ENCODE results near the gene SLC1A2. TPM values are rescaled to one million over a fixed set of nuclear protein-coding genes. Genes with fewer than 3 reads are reported as not detected.

Gene SLC1A2
- total and polyA plus RNA-seq, 2 donors (not counting 3 experiments of a cell fraction or from before 2014, with no cell fraction given): not detected

GRCh38 chr11:35463331-35463751 lies 44.0 kb upstream of the SLC1A2 start:
- H4K20me1 ChIP-seq (replicated peaks; ENCODE audit: control insufficient read depth, extremely low read depth, insufficient read depth, low read length): no peaks in the 10 kb centered on the region
- ChIA-PET CTCF (no interaction called here), POLR2A (no interaction called here)
- FAIRE-seq (no peak), DNase-seq (ENCODE audit: low read depth, low spot score) (no peak)
- H3K9ac ChIP-seq (replicated peaks; ENCODE audit: extremely low read depth, insufficient read depth, low read length): no peak overlapping the region
- H3K27me3 ChIP-seq (ENCODE audit: control insufficient read depth in 2 of 2, insufficient read depth in 2 of 2, low read length in 2 of 2): peaks cover 0 to 4% of the 10 kb centered on the region in 2 experiments
- BruUV-seq (replicated peaks): no TSS peak
- no peak overlapping the region for H2AFZ ChIP-seq (ENCODE audit: low read depth, low read length)
- no peak overlapping the region for H3K4me2 ChIP-seq (ENCODE audit: insufficient read depth, low read length)
- H3K27ac ChIP-seq (ENCODE audit: insufficient read depth, low read depth, low read length): no peak overlapping the region
- H3K36me3 ChIP-seq (ENCODE audit: control insufficient read depth in 2 of 2, extremely low read depth in 1 of 2, insufficient read depth in 2 of 2, low read length in 2 of 2): no peaks in the 10 kb centered on the region
- TF ChIP-seq EZH2 (IDR thresholded peaks at IDR 0.05; ENCODE audit: borderline replicate concordance, low read depth, low read length, severe bottlenecking) (no peak), JUN (IDR thresholded peaks at IDR 0.05; ENCODE audit: borderline replicate concordance, insufficient read depth, insufficient read length, low read depth) (no peak), POLR2A (IDR thresholded peaks at IDR 0.05; ENCODE audit: low read depth, low read length) (no peak), MYC (IDR thresholded peaks at IDR 0.05; ENCODE audit: low read depth, low read length) (no peak), MAX (IDR thresholded peaks at IDR 0.05; ENCODE audit: insufficient read depth, insufficient read length) (no peak)
- TF ChIP-seq, protein P1, sequence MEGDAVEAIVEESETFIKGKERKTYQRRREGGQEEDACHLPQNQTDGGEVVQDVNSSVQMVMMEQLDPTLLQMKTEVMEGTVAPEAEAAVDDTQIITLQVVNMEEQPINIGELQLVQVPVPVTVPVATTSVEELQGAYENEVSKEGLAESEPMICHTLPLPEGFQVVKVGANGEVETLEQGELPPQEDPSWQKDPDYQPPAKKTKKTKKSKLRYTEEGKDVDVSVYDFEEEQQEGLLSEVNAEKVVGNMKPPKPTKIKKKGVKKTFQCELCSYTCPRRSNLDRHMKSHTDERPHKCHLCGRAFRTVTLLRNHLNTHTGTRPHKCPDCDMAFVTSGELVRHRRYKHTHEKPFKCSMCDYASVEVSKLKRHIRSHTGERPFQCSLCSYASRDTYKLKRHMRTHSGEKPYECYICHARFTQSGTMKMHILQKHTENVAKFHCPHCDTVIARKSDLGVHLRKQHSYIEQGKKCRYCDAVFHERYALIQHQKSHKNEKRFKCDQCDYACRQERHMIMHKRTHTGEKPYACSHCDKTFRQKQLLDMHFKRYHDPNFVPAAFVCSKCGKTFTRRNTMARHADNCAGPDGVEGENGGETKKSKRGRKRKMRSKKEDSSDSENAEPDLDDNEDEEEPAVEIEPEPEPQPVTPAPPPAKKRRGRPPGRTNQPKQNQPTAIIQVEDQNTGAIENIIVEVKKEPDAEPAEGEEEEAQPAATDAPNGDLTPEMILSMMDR (IDR thresholded peaks at IDR 0.05; ENCODE audit: extremely low read depth in 1 of 2, insufficient read depth in 1 of 2, low read depth in 1 of 2, low read length in 2 of 2): no peak
- intact Hi-C loops (cut with micrococcal nuclease) (no loop called here), dilution Hi-C loops (cut with MboI; ENCODE audit: extremely low pct_ligation_motif_present, low sequenced_read_pairs) (no loop called here)
- no peaks in the 10 kb centered on the region for H3K9me3 ChIP-seq (replicated peaks; ENCODE audit: control insufficient read depth, insufficient read depth, low read length)
- H3K79me2 ChIP-seq (ENCODE audit: control insufficient read depth, insufficient read depth, low read length): no peaks in the 10 kb centered on the region
- no peak overlapping the region for H3K4me3 ChIP-seq (replicated peaks in 1 of 3; ENCODE audit: insufficient read depth in 1 of 3, low read depth in 1 of 3, low read length in 3 of 3)
- no peaks in the 10 kb centered on the region for H3K4me1 ChIP-seq (ENCODE audit: control insufficient read depth, extremely low read depth, insufficient read depth, low read length)
- no peaks in the 10 kb centered on the region for H3K9me1 ChIP-seq (replicated peaks; ENCODE audit: control insufficient read depth, extremely low read depth, insufficient read depth, low read length)

Measured in endothelial cell of umbilical vein (primary cell).